Glutamatergic neuron (in vitro differentiated cells): ENCODE results near the gene HMOX2. TPM values are rescaled to one million over a fixed set of nuclear protein-coding genes. Genes with fewer than 3 reads are reported as not detected.

Source experiments
- DNase-seq: peaks from one replicate; pipeline ENCODE4 v3.0.0; 2022
- H3K27ac Mint-ChIP-seq: one replicate; pipeline ENCODE4 v1.8.0; 2020; ENCODE audit warnings: mild to moderate bottlenecking, mixed read lengths, inconsistent platforms; ENCODE audit not compliant: unreplicated experiment
- H3K27me3 Mint-ChIP-seq: one replicate; pipeline ENCODE4 v1.8.0; 2020; ENCODE audit warnings: mild to moderate bottlenecking, moderate library complexity, mixed read lengths, inconsistent platforms; ENCODE audit not compliant: unreplicated experiment
- H3K36me3 Mint-ChIP-seq: one replicate; pipeline ENCODE4 v1.8.0; 2020; ENCODE audit warnings: mild to moderate bottlenecking, mixed read lengths, inconsistent platforms; ENCODE audit not compliant: unreplicated experiment
- H3K4me1 Mint-ChIP-seq: one replicate; pipeline ENCODE4 v1.8.0; 2020; ENCODE audit warnings: mild to moderate bottlenecking, low read depth, mixed read lengths, inconsistent platforms; ENCODE audit not compliant: unreplicated experiment
- H3K4me3 Mint-ChIP-seq: one replicate; pipeline ENCODE4 v1.8.0; 2020; ENCODE audit warnings: mild to moderate bottlenecking, mixed read lengths, inconsistent platforms; ENCODE audit not compliant: unreplicated experiment
- H3K9me3 Mint-ChIP-seq: one replicate; pipeline ENCODE4 v1.8.0; 2020; ENCODE audit warnings: mild to moderate bottlenecking, moderate library complexity, mixed read lengths, inconsistent platforms; ENCODE audit not compliant: unreplicated experiment
- CTCF ChIP-seq: fragments of 200-600 bp; sonication (generic); IDR thresholded peaks from one replicate; pipeline ENCODE4 v1.5.0; 2021; ENCODE audit not compliant: partially characterized antibody, unreplicated experiment
- total RNA-seq: library from RNA; stranded (reverse); fragmentation: NEBNext Ultra II Directional; extraction: Animal tissue kit (Norgen Biotek cat#: 25700); gene quantifications from one replicate; pipeline ENCODE4 v1.2.1, GENCODE V29; 2021; ENCODE audit not compliant: unreplicated experiment

The HMOX2 gene
- total RNA-seq, 1 donor from 2014 or later = 76.0 TPM

- no peak for DNase-seq
- H3K27ac Mint-ChIP-seq = no peak overlapping the region
Observed at GRCh38 chr16:4454623-4455022, 21.6 kb upstream of the HMOX2 start.

GRCh38 chr16:4455081-4455480 lies 21.1 kb upstream of the HMOX2 start:
- peaks cover 7% of the 10 kb centered on the region for H3K27me3 Mint-ChIP-seq
- H3K27ac Mint-ChIP-seq = no peak overlapping the region
- H3K4me3 Mint-ChIP-seq = no peak overlapping the region
- peaks cover 15% of the 10 kb centered on the region for H3K4me1 Mint-ChIP-seq
- DNase-seq = no peak
- H3K9me3 Mint-ChIP-seq = peaks cover 8% of the 10 kb centered on the region
- no peak for TF ChIP-seq CTCF
- no peaks in the 10 kb centered on the region for H3K36me3 Mint-ChIP-seq

More at GRCh38 chr16:4454623-4455022, 21.6 kb upstream of the HMOX2 start:
- no peak overlapping the region for H3K4me3 Mint-ChIP-seq
- peaks cover 6% of the 10 kb centered on the region for H3K9me3 Mint-ChIP-seq
- peaks cover 7% of the 10 kb centered on the region for H3K27me3 Mint-ChIP-seq
- no peak for TF ChIP-seq CTCF
- H3K4me1 Mint-ChIP-seq = peaks cover 15% of the 10 kb centered on the region
- H3K36me3 Mint-ChIP-seq = no peaks in the 10 kb centered on the region

- H3K36me3 Mint-ChIP-seq = no peaks in the 10 kb centered on the region
- H3K4me3 Mint-ChIP-seq = no peak overlapping the region
- DNase-seq = no peak
- H3K4me1 Mint-ChIP-seq = peaks cover 9% of the 10 kb centered on the region
- H3K27me3 Mint-ChIP-seq = peaks cover 7% of the 10 kb centered on the region
- TF ChIP-seq CTCF = no peak
- no peak overlapping the region for H3K27ac Mint-ChIP-seq
- H3K9me3 Mint-ChIP-seq = peaks cover 9% of the 10 kb centered on the region
Observed at GRCh38 chr16:4455951-4456350, 20.2 kb upstream of the HMOX2 start.

- Mint-ChIP-seq H3K9me3 (peaks cover 8% of the 10 kb centered on the region), H3K27me3 (peaks cover 4% of the 10 kb centered on the region), H3K4me3 (no peak overlapping the region), H3K4me1 (peaks cover 7% of the 10 kb centered on the region), H3K36me3 (no peaks in the 10 kb centered on the region), H3K27ac (peak overlapping the region; percentile 28)
- no peak for TF ChIP-seq CTCF
- no peak for DNase-seq
Observed at GRCh38 chr16:4460936-4461249, 15.3 kb upstream of the HMOX2 start.

- no peak for DNase-seq
- peaks cover 4% of the 10 kb centered on the region for H3K27me3 Mint-ChIP-seq
- H3K4me3 Mint-ChIP-seq = no peak overlapping the region
- TF ChIP-seq CTCF = no peak
- peaks cover 5% of the 10 kb centered on the region for H3K4me1 Mint-ChIP-seq
- H3K27ac Mint-ChIP-seq = no peak overlapping the region
- no peaks in the 10 kb centered on the region for H3K36me3 Mint-ChIP-seq
- H3K9me3 Mint-ChIP-seq = peaks cover 8% of the 10 kb centered on the region
Observed at GRCh38 chr16:4461250-4462085, 14.7 kb upstream of the HMOX2 start.
